Dedifferentiated amniotic fluid mesenchymal stem cell (primary cell): Measurements from ENCODE around the gene IL11RA.
A peak's percentile ranks its signal among the peaks of the same experiment; 100 is the strongest.
"Not testable (repeated sequence)": the region's sequence is repeated elsewhere in the genome, so short reads cannot be mapped to it uniquely, and the experiment has no call there.

Experiments used
- DNase-seq: peaks from one replicate; pipeline ENCODE4 v3.0.0-alpha.2; 2016; ENCODE audit errors: extremely low spot score

Gene IL11RA

GRCh38 chr9:34629491-34629808, 22.5 kb upstream of the IL11RA start:
- no peak for DNase-seq

- DNase-seq = no peak
Measured at GRCh38 chr9:34630402-34631154, 21.4 kb upstream of the IL11RA start.

GRCh38 chr9:34633166-34633565, 18.8 kb upstream of the IL11RA start:
- no peak for DNase-seq

- peak; percentile 61 for DNase-seq
Measured at GRCh38 chr9:34633851-34634550, 18.0 kb upstream of the IL11RA start.

GRCh38 chr9:34634551-34635248, 17.3 kb upstream of the IL11RA start:
- no peak for DNase-seq

- DNase-seq = no peak
Measured at GRCh38 chr9:34635556-34635955, 16.4 kb upstream of the IL11RA start.

- DNase-seq = no peak
Measured at GRCh38 chr9:34636791-34637355, 15.1 kb upstream of the IL11RA start.

GRCh38 chr9:34637356-34638137, 14.4 kb upstream of the IL11RA start, which contains the start of gene SIGMAR1:
SIGMAR1 (minus strand) TSS chr9:34637787; CDS start chr9:34637697, 90 bp downstream.
- DNase-seq = peak; percentile 88

- DNase-seq = no peak
Measured at GRCh38 chr9:34638138-34638445, 13.9 kb upstream of the IL11RA start.

GRCh38 chr9:34639322-34639721, 12.7 kb upstream of the IL11RA start:
- DNase-seq = not testable (repeated sequence)

GRCh38 chr9:34642679-34643078, 9.3 kb upstream of the IL11RA start:
- no peak for DNase-seq

GRCh38 chr9:34644766-34645314, 7.1 kb upstream of the IL11RA start:
- no peak for DNase-seq

- peak; percentile 62 for DNase-seq
Measured at GRCh38 chr9:34646211-34647083, 5.5 kb upstream of the IL11RA start, which contains the start of gene GALT. GALT (plus strand) TSS chr9:34646675; CDS start chr9:34646705, 30 bp downstream.

GRCh38 chr9:34647084-34647403, 4.9 kb upstream of the IL11RA start:
- no peak for DNase-seq

- no peak for DNase-seq
Measured at GRCh38 chr9:34647651-34648050, 4.3 kb upstream of the IL11RA start.

- DNase-seq = no peak
Measured at GRCh38 chr9:34648673-34649072, 3.3 kb upstream of the IL11RA start.

GRCh38 chr9:34650816-34651215, 1.2 kb upstream of the IL11RA start:
- no peak for DNase-seq

- no peak for DNase-seq
Measured at GRCh38 chr9:34651321-34651720, 664 bp upstream of the IL11RA start.

GRCh38 chr9:34652602-34653000, 616 bp downstream of the IL11RA start:
- no peak for DNase-seq
